Measurements from ENCODE around the gene ZNF366. TPM values are rescaled to one million over a fixed set of nuclear protein-coding genes. Genes with fewer than 3 reads are reported as not detected.

Gene ZNF366
- total and polyA plus RNA-seq, 2 of the 13 experiments (the other 11 are each of a cell fraction or from before 2014, with no cell fraction given) = not detected

DNA sequence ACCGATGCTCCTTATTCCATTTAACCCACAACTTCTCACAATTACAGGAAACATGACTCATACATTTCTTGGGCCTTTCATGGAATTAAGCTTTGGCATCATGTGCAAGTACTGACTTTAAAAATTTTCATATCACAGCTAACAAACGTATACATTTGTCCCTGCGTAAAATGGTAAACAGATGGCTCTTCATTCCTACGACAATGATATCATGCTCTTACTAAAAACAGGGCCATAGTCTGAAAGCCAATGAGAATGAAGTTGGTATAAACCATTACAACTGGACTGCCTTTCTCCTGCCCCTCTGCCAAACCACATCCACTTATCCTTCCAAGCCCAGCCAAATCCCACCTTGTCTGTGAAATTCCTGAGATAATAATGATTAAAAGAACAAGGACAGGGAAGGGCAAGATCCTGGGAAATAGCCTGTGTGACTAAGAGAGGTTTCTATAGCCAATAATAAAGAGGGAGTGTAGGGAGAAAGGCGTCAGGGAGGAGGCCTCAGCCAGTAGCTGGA, 44.9 kb upstream of the ZNF366 start (continued):
- no peak for TF ChIP-seq MXD4 (CRISPR knock-in tag; IDR thresholded peaks at IDR 0.05)
- TF ChIP-seq, protein P1, sequence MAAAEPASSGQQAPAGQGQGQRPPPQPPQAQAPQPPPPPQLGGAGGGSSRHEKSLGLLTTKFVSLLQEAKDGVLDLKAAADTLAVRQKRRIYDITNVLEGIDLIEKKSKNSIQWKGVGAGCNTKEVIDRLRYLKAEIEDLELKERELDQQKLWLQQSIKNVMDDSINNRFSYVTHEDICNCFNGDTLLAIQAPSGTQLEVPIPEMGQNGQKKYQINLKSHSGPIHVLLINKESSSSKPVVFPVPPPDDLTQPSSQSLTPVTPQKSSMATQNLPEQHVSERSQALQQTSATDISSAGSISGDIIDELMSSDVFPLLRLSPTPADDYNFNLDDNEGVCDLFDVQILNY (CRISPR knock-in tag; conservative IDR thresholded peaks at IDR 0.05) = no peak
- TF ChIP-seq HMG20A (CRISPR knock-in tag; IDR thresholded peaks at IDR 0.05; ENCODE audit: borderline replicate concordance) = no peak
- no peak for TF ChIP-seq SATB2 (CRISPR knock-in tag; IDR thresholded peaks at IDR 0.05)
- no peak for TF ChIP-seq ZNF567 (CRISPR knock-in tag; IDR thresholded peaks at IDR 0.05; ENCODE audit: borderline replicate concordance)
- TF ChIP-seq KLF11 (CRISPR knock-in tag; IDR thresholded peaks at IDR 0.05) = no peak
- no peak for TF ChIP-seq ZNF496 (CRISPR knock-in tag; IDR thresholded peaks at IDR 0.05; ENCODE audit: insufficient replicate concordance)
- TF ChIP-seq EHMT2 (IDR thresholded peaks at IDR 0.05; ENCODE audit: borderline replicate concordance, low read depth, low read length) = no peak

- BruUV-seq (replicated peaks) = no TSS peak
- H3K9ac ChIP-seq (ENCODE audit: insufficient read depth, low read depth, low read length) = no peak overlapping the region
- in situ Hi-C loops (cut with HindIII; ENCODE audit: extremely low pct_ligation_motif_present, low pct_unique_long_range_greater_than_20kb) (no loop called here), intact Hi-C loops (cut with micrococcal nuclease; ENCODE audit: unreplicated experiment) (no loop called here)
- no peak overlapping the region for H2AFZ ChIP-seq (ENCODE audit: low read length)
- H3K9me3 ChIP-seq (ENCODE audit: low read length) = no peaks in the 10 kb centered on the region
- H3K27me3 ChIP-seq (ENCODE audit: control insufficient read depth in 1 of 2, insufficient read depth in 2 of 2, low read length in 2 of 2) = peaks cover 0 to 15% of the 10 kb centered on the region in 2 experiments; a peak in 2 of 5 replicates
- POLR2A ChIA-PET = no interaction called here
- DNase-seq (ENCODE audit: low spot score) (no peak), ATAC-seq (no peak), FAIRE-seq (no peak)
- no peak overlapping the region for H3K27ac ChIP-seq (ENCODE audit: extremely low read length, insufficient read depth, low read length)
- peaks cover 2% of the 10 kb centered on the region for H3K4me1 ChIP-seq (ENCODE audit: insufficient read depth, low read length)
- H3K4me2 ChIP-seq (ENCODE audit: low read depth, low read length) = no peak overlapping the region
- H3K79me2 ChIP-seq (ENCODE audit: insufficient read depth, low read length) = no peaks in the 10 kb centered on the region
- 11% methylated on average over 5 of the region's 5 CpGs for whole genome bisulfite sequencing (ENCODE audit: low lambda C conversion rate)
- no peaks in the 10 kb centered on the region for H3K36me3 ChIP-seq (replicated peaks in 1 of 2; ENCODE audit: control insufficient read depth in 1 of 2, insufficient read depth in 2 of 2, low read length in 2 of 2)
- H3K4me3 ChIP-seq (replicated peaks in 1 of 3; ENCODE audit: insufficient read depth in 1 of 3, low read depth in 2 of 3, low read length in 3 of 3) = no peak overlapping the region
- CTCF ChIA-PET (ENCODE audit: low intra/inter-chr PET ratio, low total read pairs) = no interaction called here
- H4K20me1 ChIP-seq (ENCODE audit: insufficient read depth, low read length) = no peaks in the 10 kb centered on the region
- TF ChIP-seq EHMT2 (IDR thresholded peaks at IDR 0.05; ENCODE audit: borderline replicate concordance, low read depth, low read length) (no peak), MXD4 (CRISPR knock-in tag; IDR thresholded peaks at IDR 0.05) (no peak), CBX1 (IDR thresholded peaks at IDR 0.05; ENCODE audit: low read depth) (no peak), NRL (CRISPR knock-in tag; IDR thresholded peaks at IDR 0.05; ENCODE audit: borderline replicate concordance) (no peak), NR1H2 (CRISPR knock-in tag; IDR thresholded peaks at IDR 0.05; ENCODE audit: borderline replicate concordance, low read depth) (no peak), ZNF775 (CRISPR knock-in tag; IDR thresholded peaks at IDR 0.05; ENCODE audit: borderline replicate concordance) (no peak), SMC3 (IDR thresholded peaks at IDR 0.05; ENCODE audit: low read length) (no peak), LRRFIP1 (CRISPR knock-in tag; conservative IDR thresholded peaks at IDR 0.05) (no peak)
Measured at GRCh38 chr5:72550595-72550994, 43.4 kb upstream of the ZNF366 start.

All from HepG2 (cell line).